ENCODE results near the gene LYSMD2. TPM values are rescaled to one million over a fixed set of nuclear protein-coding genes. Genes with fewer than 3 reads are reported as not detected.

The LYSMD2 gene
- total and polyA plus RNA-seq, 9 of the 15 experiments (the other 6 are each of a cell fraction or from before 2014, with no cell fraction given), result 4.3 to 30.3 (median 9.8) TPM

DNA sequence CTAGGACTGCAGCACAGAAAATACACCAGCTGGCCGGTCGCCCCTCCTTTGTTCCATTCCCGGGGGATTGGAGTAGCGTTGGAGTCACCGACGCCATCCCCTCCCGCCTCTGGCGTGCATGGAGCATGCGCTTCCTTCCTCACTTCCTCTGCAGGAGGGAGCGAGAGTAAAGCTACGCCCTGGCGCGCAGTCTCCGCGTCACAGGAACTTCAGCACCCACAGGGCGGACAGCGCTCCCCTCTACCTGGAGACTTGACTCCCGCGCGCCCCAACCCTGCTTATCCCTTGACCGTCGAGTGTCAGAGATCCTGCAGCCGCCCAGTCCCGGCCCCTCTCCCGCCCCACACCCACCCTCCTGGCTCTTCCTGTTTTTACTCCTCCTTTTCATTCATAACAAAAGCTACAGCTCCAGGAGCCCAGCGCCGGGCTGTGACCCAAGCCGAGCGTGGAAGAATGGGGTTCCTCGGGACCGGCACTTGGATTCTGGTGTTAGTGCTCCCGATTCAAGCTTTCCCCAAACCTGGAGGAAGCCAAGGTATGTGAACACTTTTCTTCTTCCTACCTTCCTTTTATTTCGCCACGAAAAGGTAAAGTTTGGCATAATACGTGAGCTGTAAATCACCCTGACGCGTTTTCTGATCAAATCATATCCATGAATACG is 56.0 kb downstream of the LYSMD2 start, which contains the start of gene SCG3 (continued):
- TF ChIP-seq CHD4 (IDR thresholded peaks at IDR 0.05; ENCODE audit: insufficient read depth, insufficient replicate concordance, low read depth, low read length, poor library complexity, severe bottlenecking), result no peak
- TF ChIP-seq EHMT2 (IDR thresholded peaks at IDR 0.05), result peak; percentile 100
- no peak for TF ChIP-seq ZNF764 (CRISPR knock-in tag; IDR thresholded peaks at IDR 0.05; ENCODE audit: low read depth)
- no peak for TF ChIP-seq ARHGAP35 (IDR thresholded peaks at IDR 0.05; ENCODE audit: partially characterized antibody)
- TF ChIP-seq CC2D1A (IDR thresholded peaks at IDR 0.05), result peak; percentile 77
- peak; percentile 12 for TF ChIP-seq TAF1 (IDR thresholded peaks at IDR 0.05; ENCODE audit: control insufficient read depth, extremely low read depth, insufficient read depth, low read length, severe bottlenecking)
- TF ChIP-seq, protein P1, sequence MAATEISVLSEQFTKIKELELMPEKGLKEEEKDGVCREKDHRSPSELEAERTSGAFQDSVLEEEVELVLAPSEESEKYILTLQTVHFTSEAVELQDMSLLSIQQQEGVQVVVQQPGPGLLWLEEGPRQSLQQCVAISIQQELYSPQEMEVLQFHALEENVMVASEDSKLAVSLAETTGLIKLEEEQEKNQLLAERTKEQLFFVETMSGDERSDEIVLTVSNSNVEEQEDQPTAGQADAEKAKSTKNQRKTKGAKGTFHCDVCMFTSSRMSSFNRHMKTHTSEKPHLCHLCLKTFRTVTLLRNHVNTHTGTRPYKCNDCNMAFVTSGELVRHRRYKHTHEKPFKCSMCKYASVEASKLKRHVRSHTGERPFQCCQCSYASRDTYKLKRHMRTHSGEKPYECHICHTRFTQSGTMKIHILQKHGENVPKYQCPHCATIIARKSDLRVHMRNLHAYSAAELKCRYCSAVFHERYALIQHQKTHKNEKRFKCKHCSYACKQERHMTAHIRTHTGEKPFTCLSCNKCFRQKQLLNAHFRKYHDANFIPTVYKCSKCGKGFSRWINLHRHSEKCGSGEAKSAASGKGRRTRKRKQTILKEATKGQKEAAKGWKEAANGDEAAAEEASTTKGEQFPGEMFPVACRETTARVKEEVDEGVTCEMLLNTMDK (IDR thresholded peaks at IDR 0.05; ENCODE audit: borderline replicate concordance, insufficient read depth, low read depth, low read length, poor library complexity, severe bottlenecking), result no peak
- TF ChIP-seq, protein P2, sequence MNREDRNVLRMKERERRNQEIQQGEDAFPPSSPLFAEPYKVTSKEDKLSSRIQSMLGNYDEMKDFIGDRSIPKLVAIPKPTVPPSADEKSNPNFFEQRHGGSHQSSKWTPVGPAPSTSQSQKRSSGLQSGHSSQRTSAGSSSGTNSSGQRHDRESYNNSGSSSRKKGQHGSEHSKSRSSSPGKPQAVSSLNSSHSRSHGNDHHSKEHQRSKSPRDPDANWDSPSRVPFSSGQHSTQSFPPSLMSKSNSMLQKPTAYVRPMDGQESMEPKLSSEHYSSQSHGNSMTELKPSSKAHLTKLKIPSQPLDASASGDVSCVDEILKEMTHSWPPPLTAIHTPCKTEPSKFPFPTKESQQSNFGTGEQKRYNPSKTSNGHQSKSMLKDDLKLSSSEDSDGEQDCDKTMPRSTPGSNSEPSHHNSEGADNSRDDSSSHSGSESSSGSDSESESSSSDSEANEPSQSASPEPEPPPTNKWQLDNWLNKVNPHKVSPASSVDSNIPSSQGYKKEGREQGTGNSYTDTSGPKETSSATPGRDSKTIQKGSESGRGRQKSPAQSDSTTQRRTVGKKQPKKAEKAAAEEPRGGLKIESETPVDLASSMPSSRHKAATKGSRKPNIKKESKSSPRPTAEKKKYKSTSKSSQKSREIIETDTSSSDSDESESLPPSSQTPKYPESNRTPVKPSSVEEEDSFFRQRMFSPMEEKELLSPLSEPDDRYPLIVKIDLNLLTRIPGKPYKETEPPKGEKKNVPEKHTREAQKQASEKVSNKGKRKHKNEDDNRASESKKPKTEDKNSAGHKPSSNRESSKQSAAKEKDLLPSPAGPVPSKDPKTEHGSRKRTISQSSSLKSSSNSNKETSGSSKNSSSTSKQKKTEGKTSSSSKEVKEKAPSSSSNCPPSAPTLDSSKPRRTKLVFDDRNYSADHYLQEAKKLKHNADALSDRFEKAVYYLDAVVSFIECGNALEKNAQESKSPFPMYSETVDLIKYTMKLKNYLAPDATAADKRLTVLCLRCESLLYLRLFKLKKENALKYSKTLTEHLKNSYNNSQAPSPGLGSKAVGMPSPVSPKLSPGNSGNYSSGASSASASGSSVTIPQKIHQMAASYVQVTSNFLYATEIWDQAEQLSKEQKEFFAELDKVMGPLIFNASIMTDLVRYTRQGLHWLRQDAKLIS (CRISPR knock-in tag; IDR thresholded peaks at IDR 0.05), result peak; percentile 79; the same call in 1 of the 2 replicates
- TF ChIP-seq ZEB2 (IDR thresholded peaks at IDR 0.05), result peak; percentile 89
- 0 out of 2 replicates have a peak, but pooled peaks have one; percentile 17 for TF ChIP-seq CHD2 (IDR thresholded peaks at IDR 0.05; ENCODE audit: low read depth, low read length)
- TF ChIP-seq, protein P3, sequence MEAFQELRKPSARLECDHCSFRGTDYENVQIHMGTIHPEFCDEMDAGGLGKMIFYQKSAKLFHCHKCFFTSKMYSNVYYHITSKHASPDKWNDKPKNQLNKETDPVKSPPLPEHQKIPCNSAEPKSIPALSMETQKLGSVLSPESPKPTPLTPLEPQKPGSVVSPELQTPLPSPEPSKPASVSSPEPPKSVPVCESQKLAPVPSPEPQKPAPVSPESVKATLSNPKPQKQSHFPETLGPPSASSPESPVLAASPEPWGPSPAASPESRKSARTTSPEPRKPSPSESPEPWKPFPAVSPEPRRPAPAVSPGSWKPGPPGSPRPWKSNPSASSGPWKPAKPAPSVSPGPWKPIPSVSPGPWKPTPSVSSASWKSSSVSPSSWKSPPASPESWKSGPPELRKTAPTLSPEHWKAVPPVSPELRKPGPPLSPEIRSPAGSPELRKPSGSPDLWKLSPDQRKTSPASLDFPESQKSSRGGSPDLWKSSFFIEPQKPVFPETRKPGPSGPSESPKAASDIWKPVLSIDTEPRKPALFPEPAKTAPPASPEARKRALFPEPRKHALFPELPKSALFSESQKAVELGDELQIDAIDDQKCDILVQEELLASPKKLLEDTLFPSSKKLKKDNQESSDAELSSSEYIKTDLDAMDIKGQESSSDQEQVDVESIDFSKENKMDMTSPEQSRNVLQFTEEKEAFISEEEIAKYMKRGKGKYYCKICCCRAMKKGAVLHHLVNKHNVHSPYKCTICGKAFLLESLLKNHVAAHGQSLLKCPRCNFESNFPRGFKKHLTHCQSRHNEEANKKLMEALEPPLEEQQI (IDR thresholded peaks at IDR 0.05), result peak; percentile 98
- TF ChIP-seq, protein P4, sequence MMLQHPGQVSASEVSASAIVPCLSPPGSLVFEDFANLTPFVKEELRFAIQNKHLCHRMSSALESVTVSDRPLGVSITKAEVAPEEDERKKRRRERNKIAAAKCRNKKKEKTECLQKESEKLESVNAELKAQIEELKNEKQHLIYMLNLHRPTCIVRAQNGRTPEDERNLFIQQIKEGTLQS (IDR thresholded peaks at IDR 0.05), result no peak
- TF ChIP-seq, protein P4 (CRISPR knock-in tag; conservative IDR thresholded peaks at IDR 0.05), result peak; percentile 45; the same call in 1 of the 2 replicates
- TF ChIP-seq STAG1 (CRISPR knock-in tag; IDR thresholded peaks at IDR 0.05; ENCODE audit: borderline replicate concordance), result no peak; the same call in 1 of the 2 replicates
- peak; percentile 47 for TF ChIP-seq NFRKB (IDR thresholded peaks at IDR 0.05; ENCODE audit: low read depth)
- no peak for TF ChIP-seq EWSR1 (IDR thresholded peaks at IDR 0.05; ENCODE audit: borderline replicate concordance, low read depth, partially characterized antibody)
- peak; percentile 94 to 98 for TF ChIP-seq SIN3A (IDR thresholded peaks at IDR 0.05; ENCODE audit: borderline replicate concordance in 2 of 2, control insufficient read depth in 1 of 2, low read depth in 2 of 2, low read length in 2 of 2)
- peak; percentile 97 for TF ChIP-seq HDAC2 (IDR thresholded peaks at IDR 0.05)

Data from K562 (cell line).